HG03342 (cell line): ENCODE results near the gene CGB3.
"Not testable (repeated sequence)": the region's sequence is repeated elsewhere in the genome, so short reads cannot be mapped to it uniquely, and the experiment has no call there.

Source experiments
- ATAC-seq: cut with Tn5 transposase; IDR thresholded peaks from one replicate; pipeline ENCODE4 v1.9.1; 2021; ENCODE audit warnings: mild to moderate bottlenecking, moderate library complexity; ENCODE audit not compliant: unreplicated experiment

CGB3 gene

GRCh38 chr19:49042666-49043065 lies 18.5 kb upstream of the CGB3 start:
- not testable (repeated sequence) for ATAC-seq

GRCh38 chr19:49042177-49042576 lies 18.0 kb upstream of the CGB3 start:
- no peak for ATAC-seq

- not testable (repeated sequence) for ATAC-seq
Measured at GRCh38 chr19:49039736-49040135, 15.6 kb upstream of the CGB3 start.

GRCh38 chr19:49038557-49039276 lies 14.6 kb upstream of the CGB3 start:
- not testable (repeated sequence) for ATAC-seq

GRCh38 chr19:49038111-49038510 lies 14.0 kb upstream of the CGB3 start:
- ATAC-seq, result not testable (repeated sequence)

- not testable (repeated sequence) for ATAC-seq
Measured at GRCh38 chr19:49036815-49037214, 12.7 kb upstream of the CGB3 start, which contains the start of gene CGB1. CGB1 (minus strand) TSS chr19:49036895; CDS start chr19:49036711, 184 bp downstream.

- ATAC-seq, result not testable (repeated sequence)
Measured at GRCh38 chr19:49031642-49032301, 7.6 kb upstream of the CGB3 start, which contains the start of gene CGB2. CGB2 (plus strand) TSS chr19:49031890; CDS start chr19:49032096, 206 bp downstream.

GRCh38 chr19:49030323-49030722 lies 6.2 kb upstream of the CGB3 start:
- ATAC-seq, result not testable (repeated sequence)

- ATAC-seq, result not testable (repeated sequence)
Measured at GRCh38 chr19:49029749-49030148, 5.6 kb upstream of the CGB3 start.

- not testable (repeated sequence) for ATAC-seq
Measured at GRCh38 chr19:49028686-49029085, 4.6 kb upstream of the CGB3 start.

GRCh38 chr19:49025599-49025998 lies 1.5 kb upstream of the CGB3 start:
- not testable (repeated sequence) for ATAC-seq

GRCh38 chr19:49025088-49025487 lies 955 bp upstream of the CGB3 start:
- ATAC-seq, result not testable (repeated sequence)

GRCh38 chr19:49022116-49022515 lies 2.0 kb downstream of the CGB3 start:
- ATAC-seq, result no peak

GRCh38 chr19:49020931-49021895 lies 2.9 kb downstream of the CGB3 start:
- no peak for ATAC-seq

- ATAC-seq, result no peak
Measured at GRCh38 chr19:49020342-49020741, 3.8 kb downstream of the CGB3 start.

- ATAC-seq, result no peak
Measured at GRCh38 chr19:49019242-49019932, 4.7 kb downstream of the CGB3 start.

- not testable (repeated sequence) for ATAC-seq
Measured at GRCh38 chr19:49018388-49019241, 5.5 kb downstream of the CGB3 start.

GRCh38 chr19:49017666-49018351 lies 6.3 kb downstream of the CGB3 start:
- peak; percentile 47 for ATAC-seq
